Head of caudate nucleus (tissue), 42 donors: ENCODE measurements around the gene CRACDL.

ENCODE experiments used
- DNase-seq, 42 donors: peaks; one replicate each; pipeline versions ENCODE4 v3.0.0 to v3.0.0-alpha.2; 2020 to 2021; ENCODE audit warnings: mixed read lengths in 7 of 42
- intact Hi-C: fragments of 100-400 bp; cut with DNase I; formaldehyde crosslinking; loops from one replicate; pipeline ENCODE4 v1.15.0; 2022

CRACDL gene

DNA sequence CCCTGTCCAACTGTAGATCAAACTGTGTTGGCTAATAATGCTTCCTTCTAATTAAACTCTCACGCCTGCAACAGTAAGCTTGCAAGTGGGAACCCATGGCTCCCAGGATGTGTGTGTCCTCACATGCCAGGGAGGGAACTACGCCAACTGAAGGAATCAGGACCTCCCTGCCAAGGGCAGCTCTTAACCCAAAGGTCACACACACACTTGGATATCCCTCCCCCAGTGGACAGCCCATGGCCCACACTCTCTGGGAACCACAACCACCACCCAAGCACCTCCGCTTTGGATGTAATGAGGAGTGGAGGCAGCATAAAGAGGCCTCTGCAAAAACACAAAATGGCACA is 102.1 kb downstream of the CRACDL start:
- intact Hi-C loops: no loop called here
- DNase-seq: no peak

DNA sequence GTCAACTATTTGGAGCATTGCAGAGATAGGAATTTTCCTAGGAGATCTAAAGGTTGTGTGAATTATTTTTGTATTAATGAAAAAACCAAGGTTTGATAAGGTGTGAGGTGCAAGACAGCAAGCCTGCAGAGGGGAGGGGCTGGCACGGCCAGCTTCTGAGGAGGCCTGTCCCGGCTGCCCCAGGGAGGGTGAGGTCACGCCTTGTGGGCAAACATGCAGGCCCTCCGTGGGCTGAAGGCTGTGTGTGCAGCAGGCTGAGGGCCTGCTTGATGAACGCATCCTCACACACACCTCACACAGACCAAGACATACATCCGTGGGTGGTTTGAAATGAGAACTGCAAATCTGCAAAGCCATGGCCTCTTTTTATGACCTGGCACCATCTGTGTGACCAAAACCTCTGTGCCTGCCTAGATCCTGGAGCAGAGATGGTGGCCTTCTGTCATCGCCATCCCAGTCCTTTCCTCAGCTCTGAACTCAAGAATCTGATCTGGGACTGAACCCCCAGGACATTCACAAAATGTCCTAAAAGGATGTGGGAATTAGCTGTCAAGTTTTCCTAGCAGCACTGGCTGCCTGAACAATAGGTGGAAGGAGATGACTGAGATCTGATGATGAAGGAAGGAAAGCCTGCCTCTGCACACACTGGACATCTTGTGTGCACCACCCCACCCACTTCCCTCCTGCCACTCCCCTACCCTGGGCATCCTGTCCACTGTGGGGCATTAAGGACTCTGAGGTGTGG is 102.7 kb downstream of the CRACDL start:
- intact Hi-C loops: no loop called here
- peak in 1 of 42 donors; percentile 36 for DNase-seq

DNA sequence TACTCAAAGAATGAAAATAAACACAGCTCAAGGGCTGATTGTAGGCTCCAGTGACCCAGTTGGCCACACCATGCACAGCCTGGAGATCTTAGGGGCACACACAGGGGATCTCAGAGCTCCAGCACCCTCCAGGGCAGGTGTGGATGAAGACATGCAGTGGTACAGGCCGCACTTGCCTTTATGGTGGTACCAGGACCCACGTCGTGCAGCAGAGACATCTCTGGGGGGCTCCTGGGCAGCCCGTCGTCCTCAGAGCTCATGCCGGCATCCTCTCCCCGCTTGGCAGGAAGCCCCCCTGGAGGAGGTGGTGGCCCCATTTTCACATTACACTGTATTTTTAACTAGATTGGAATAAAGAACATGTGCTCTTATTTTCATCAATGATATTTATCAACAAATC is 103.9 kb downstream of the CRACDL start:
- intact Hi-C loops: no loop called here

DNA sequence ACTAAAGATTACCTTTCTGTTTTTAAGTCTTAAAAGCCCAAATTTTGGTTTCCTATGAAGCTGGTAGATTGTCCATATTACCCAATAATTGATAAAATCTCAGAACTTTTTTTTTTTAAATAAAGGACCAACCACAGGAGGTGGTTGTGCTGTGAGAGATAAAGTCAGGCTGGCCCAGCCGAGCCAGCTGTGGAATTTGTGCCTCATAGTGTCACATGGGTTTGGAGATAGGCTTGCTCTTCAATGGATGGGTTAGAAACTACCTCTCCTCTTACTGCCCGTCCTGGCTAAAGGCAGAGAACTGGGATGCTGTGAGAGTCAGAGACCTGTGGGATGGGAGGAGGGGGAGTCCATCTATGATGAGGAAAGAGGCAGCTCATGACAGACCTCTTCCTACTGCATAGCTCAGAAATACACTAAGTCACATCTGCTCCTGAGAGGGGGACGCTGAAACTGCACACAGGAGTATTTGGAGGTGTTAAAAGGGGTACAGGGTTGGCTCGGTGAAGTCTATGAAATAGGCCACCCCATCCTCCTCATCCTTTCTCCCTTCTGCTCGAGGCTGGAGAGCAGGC is 105.4 kb downstream of the CRACDL start:
- DNase-seq: peak in 1 of 42 donors; percentile 30
- intact Hi-C loops: no loop called here

More for the DNA sequence above, 103.9 kb downstream of the CRACDL start:
- no peak for DNase-seq

DNA sequence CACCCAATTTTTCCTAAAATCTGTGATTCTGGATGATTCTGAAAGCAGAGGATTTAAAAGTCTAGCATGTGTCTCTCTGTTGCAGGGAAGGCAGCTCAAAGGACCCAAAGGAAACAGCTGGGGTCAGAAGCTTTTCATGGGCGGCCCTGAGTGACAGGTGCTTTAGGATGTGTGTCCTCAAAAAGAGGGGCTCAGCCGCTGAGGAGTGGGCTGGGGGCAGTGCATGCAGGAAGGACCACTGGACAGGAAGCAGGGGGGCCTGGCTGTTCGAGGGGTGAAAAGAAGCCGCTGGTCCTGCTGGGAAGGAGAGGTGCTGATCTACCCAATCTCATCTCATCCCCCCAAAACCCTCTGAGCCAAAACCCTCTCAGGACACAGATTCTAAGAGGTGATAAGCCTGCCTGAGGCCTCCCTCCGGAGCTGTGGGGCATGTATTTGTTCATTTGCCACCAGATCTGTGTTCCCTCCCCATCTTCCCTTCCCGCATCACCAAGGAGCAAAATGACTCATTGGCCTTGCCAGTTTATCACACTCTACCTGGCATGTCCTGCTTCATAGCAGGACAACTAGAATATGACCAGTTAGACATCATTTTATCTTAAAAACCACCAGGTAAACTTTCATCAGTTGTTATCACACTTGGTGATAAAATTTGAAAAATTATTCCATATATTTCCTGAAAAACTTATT is 106.3 kb downstream of the CRACDL start:
- intact Hi-C loops: loop anchor here (10.0 kb wide), 1 partner anchor 105 kb away; no protein-coding TSS in a partner anchor
- DNase-seq: peak in 1 of 42 donors; percentile 36

DNA sequence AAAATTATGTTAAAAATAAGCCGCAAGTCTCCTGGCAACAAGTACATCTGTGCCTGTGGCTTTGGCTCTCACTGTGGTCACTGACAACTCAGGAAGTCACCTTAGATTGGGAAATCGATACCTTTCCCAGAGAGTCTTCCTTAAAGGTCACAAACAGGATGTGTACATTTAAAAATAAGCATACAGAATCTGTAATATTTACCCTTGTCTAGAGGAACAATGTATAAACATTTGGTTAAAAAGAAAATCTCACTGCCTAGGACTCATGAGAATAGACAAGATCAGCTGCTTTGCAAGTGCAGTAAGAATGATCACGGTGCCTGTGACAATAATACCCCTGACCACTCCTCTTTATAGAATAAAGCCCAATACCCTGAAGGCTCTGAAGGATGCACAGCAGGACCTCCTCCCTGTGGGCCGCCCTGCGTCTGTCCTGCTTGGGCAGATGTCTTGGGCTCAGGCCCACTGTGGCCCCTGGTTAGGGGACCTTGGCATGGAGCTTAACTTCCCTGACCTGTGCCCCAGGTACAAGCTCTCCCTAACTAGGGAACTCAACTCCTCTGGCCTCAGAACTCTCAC is 107.1 kb downstream of the CRACDL start:
- intact Hi-C loops: loop anchor here (10.0 kb wide), 1 partner anchor 104 kb away; no protein-coding TSS in a partner anchor
- DNase-seq: no peak

DNA sequence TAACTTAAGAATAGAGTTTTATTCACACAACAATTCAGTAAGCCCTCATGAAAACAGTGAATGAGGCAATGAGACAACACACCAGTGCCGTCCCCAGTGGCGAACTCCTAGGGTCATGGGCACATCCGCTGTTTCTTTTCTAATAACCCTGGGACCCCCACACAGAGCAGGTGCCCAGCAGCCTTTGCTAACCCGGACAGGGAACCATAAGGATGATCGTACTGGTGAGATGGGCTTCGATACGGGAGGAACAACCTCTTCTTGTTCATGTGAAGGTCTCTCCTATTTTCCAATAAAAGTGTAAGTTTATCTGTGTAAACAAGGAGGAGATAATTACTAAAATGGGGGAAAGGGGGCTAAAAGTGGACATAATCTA is 107.7 kb downstream of the CRACDL start:
- intact Hi-C loops: loop anchor here (10.0 kb wide), 1 partner anchor 104 kb away; no protein-coding TSS in a partner anchor
- no peak for DNase-seq

DNA sequence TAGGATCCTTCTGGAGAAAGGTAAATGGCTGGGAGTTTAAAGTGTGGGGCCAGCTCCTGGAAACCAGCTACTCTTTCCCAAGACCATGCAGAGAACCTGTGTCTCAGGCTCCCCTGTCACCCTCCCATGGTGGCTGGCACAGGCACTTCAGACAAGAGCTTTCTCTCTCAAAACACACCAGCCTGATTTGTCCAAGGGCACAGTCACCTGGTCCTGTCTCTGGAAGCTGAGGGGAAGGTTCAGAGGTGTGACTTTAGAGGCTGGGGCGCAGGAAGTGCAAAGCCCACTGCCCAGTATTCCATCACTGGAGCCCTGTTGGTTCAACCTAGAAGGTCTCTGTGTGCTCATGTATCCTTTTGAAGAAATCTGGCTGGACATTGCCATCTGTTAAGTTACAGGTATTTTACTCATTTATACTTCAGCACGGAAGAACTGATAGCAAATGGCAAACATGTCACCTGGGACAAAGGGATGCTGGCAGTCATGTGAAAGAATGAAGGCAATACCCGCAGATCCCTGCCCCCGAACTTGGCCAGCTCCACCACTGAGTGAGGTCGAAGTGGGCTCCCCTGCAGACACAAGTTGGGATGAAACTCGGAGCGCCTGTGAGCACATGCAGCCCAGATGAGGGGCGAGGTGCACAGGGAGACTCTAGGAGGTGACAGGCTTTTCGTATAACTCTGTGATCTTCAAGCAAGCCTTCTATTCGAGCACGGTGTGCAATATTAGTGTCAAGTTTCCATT is 108.2 kb downstream of the CRACDL start:
- peak in 1 of 42 donors; percentile 25 for DNase-seq
- intact Hi-C loops: loop anchor here (10.0 kb wide), 1 partner anchor 103 kb away; no protein-coding TSS in a partner anchor

DNA sequence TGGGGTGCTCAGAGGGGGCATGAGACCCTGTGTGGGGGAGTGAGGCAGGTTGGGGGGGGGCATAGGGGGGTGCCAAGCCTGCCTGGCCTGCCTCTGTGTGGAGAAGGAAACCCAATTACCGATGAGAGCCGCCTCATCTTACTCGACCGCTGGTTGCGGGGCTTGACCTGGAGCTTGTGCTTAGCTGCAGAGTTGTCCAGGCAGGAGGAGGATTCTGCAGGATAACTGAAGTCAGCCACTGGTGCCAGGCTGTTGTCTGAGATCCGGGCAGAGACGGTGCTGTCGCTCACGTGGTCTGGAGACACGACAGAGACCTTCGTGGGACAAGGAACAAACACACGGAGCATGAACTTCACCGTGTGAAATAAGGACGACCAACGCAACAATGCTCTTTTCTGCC is 109.2 kb downstream of the CRACDL start:
- intact Hi-C loops: loop anchor here (10.0 kb wide), 1 partner anchor 102 kb away; no protein-coding TSS in a partner anchor
- peak in 1 of 42 donors; percentile 40 for DNase-seq

DNA sequence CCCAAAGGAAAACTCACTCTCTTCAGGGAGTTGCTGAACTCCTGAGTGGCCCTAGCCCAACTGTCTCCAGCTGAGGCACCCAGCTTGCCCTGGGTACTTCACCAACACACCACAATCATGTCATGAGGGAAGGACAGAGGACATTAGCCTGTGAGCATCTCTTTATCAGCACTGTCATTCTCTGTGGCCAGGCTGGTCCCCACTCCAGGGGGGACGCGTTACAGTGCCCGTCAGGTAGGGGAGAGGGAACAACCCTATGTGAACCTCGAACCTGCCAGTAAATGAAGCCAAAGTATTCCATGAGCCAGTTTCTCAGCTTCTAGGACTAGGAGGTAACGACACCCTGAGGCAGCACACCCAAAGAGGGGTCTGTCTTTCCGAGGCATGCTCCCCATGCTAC is 110.2 kb downstream of the CRACDL start:
- intact Hi-C loops: loop anchor here (10.0 kb wide), 1 partner anchor 101 kb away; no protein-coding TSS in a partner anchor
- peak in 2 of 42 donors; percentile 0 to 26 for DNase-seq

DNA sequence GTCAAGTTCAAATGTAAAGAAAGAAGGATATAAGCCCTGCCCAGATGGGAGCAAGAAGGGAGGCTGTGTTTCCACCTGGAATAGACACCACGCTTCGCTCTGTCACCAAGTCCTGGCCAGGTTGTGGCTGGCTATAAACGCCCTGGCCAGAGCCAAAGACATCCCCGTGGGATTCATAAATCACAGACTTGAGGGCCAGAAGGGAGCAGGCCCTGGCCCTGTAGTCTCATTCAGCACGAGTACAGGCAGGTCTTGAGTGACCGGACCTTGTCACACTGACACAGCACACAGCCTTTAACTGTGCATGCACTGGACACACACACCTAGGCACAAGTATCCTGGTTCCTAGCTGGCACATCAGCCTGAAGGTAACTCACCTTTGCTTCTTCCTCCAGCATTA is 110.6 kb downstream of the CRACDL start:
- intact Hi-C loops: loop anchor here (10.0 kb wide), 1 partner anchor 101 kb away; no protein-coding TSS in a partner anchor
- DNase-seq: peak in 1 of 42 donors; percentile 24

DNA sequence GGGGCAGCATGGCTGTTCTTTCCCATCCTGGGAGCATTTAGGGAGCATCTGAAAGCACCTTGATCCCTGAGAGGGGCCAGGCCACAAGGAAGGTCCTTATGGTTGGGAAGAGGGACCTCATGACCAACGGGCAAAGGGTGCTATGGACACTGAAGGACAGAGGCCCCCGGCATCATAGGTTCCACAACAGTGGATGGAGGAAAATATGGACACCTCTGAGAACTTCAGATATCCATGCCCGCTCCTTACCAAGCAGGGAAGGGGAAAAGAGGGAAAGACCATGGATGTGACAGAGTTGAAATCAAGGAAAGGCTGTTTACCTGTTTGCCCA is 111.0 kb downstream of the CRACDL start:
- intact Hi-C loops: loop anchor here (10.0 kb wide), 1 partner anchor 100 kb away; no protein-coding TSS in a partner anchor
- peak in 1 of 42 donors; percentile 32 for DNase-seq

DNA sequence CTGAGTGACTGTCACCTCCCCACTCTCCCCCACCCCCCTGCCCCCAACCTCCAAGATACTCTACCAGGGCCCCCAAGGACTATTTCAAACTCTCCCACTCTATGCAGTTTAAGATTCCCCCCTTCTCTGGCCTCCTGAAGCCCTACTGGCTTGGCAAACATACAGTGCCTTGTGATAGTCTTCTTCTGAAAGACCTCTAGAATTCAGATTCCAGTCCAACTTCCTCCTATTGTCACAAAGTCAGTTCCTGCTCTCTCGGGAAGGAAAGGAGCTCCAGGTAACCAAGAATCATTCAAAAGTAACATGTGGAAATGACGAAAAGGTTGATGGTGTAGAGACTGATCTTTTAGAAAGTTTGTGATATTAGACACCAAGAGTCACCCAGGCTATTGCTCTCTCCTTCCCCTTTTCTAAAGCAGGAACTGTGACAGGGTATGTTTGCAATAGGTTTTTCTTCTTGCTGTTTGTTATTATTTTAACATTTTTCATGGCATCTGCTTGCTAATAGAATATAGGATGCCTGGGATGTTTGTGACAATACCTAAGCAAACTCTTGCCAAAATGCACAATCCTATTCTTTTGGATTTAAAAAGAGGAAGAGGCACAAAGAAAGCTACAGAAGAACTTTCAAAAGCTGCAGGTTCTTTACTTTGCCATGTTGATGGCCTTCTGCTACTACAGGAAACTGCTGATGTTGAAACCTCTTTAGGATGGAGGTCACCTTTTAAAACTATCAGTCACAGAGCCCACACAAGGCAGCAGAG is 111.6 kb downstream of the CRACDL start:
- peak in 1 of 42 donors; percentile 30 for DNase-seq
- intact Hi-C loops: loop anchor here (10.0 kb wide), 1 partner anchor 100 kb away; no protein-coding TSS in a partner anchor

DNA sequence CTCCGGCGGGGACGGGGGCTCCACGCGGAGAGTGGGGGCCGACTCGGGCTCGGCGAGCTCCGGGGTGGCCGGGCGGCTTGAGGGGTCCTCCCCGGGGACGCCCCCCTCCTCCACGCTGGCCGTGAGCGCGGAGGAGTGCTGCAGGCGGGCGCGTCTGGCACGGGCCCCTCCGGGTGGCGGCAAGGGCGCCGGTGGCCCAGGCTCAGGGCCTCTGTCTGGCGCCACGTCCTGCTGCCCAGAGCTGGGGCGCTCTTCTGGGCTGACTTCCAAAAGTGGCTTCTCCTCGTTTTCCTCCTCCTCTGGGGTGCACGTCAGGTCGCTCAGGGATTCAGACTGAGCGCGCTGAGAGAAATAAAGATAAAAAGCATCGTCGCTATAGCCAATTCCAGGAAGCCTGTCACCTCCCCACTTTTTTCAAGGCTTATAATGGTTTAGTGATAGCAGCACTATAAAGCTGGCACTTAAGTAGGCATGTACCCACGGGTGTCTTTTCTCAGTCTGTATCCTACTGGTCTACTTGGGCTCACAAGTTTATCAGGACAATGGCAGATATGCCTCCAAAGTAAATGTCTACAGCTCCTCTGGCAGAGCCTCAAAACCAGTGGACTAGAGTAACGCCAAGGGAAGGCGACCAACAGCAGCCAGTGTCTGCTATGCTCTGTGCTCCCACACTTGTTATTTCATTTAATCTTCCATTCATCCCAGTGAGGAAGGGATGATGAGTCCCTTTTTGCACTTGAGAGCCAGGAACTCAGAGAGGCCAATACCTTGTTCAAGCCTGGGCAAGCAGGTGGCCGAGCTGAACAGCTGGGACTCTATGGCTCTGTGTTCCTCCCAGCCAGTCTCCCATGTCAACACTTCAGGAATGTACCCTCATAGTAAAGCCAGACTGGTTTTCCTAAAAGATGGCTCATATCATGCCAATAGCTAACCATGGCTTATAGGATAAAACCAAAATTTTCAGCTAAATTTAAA is 112.5 kb downstream of the CRACDL start:
- intact Hi-C loops: loop anchor here (10.0 kb wide), 1 partner anchor 99 kb away; no protein-coding TSS in a partner anchor
- peak in 5 of 42 donors; percentile 35 to 50 (median 46) for DNase-seq

DNA sequence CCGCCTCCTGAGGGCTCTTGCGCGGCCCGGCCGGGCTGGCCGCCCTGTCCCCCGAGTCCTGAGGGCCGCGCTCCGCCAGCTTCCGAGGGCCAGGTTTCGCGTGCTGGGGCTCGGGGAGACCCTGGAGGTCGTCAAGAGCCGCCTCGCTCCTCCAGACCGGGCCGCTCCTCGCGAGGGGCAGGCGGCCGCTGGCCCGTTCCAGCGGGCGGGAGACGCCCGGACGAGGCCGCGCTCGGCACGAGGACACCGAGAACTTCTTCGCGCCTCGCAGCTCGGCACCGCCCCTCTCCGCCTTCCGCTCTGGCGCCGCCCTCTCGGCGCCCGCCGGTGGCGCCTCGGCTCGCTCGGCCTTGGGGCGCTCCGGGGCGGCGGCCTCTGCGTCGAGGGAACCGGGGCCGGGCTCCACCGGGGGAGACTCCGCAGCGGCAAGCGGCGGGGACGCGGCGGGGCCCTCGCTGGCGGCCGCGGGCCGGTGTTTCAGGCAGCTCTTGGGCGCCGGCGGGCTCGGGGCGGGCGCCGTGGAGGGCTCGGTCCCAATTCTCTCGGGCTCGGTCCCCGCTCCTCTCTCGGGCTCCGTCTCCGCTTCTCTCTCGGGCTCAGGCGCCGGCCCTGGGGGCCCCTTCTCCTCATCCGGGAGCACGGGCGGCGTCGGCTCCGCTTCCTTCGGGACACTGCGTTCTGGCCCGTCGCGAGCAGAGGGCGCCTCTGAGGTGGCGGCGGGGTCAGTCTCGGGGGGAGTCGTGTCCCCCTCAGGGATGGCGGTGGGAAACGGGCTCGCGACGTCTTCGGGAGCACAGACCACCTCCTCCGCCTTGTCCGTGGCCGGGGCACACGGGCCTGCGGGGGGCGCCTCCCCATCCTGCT is 113.5 kb downstream of the CRACDL start:
- DNase-seq: peak in 32 of 42 donors; percentile 32 to 77 (median 56)
- intact Hi-C loops: loop anchor here (10.0 kb wide), 1 partner anchor 98 kb away; no protein-coding TSS in a partner anchor
